Measurements from ENCODE around the gene GPN2. TPM values are rescaled to one million over a fixed set of nuclear protein-coding genes. Genes with fewer than 3 reads are reported as not detected.

GPN2 gene
- total and polyA plus RNA-seq, 9 of the 15 experiments (the other 6 are each of a cell fraction or from before 2014, with no cell fraction given), result 9.9 to 58.8 (median 20.4) TPM

DNA sequence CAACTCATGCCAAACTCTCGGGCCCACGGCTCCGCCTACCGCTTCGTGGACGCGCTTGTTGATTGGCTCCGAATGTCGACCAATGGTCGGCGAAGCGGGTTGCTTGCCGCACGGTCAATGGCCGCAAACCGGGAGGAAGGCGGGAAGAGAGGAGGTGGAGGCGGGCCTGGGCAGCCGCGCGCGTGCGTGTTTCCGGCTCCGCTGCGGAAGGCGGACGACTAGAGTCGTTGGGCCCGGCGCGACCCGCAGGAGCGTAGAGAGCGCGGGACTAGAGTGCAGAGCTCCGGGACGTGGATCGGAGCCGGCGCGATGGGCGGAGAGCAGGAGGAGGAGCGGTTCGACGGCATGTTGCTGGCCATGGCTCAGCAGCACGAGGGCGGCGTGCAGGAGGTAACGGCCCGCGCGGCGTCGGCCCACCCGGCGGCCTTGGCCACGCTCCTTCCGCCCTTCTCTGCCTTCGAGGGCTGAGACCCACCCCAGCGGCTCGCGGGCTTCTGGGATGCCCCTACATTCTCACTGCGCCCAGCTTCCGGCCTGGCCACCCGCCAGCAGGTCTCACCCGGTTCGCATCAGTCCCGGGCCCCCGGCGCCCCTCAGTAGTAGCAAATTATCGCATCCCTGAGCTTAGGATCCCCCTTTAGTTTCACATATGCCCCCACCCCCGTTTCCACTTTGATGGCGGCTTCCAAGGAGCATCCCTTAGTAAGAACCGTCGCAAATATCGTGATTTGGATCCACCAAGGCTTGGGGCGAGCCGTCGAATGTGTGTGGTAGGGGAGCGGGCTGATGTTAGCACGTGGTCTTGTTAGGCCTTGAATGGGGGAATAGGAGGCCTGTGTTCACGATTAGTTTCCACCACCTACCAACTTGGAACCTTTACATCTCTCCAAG, 31.7 kb upstream of the GPN2 start, which contains the start of gene NUDC (continued):
- 0 out of 2 replicates have a peak, but pooled peaks have one; percentile 81 for TF ChIP-seq NR4A1 (CRISPR knock-in tag; IDR thresholded peaks at IDR 0.05)
- no peak for TF ChIP-seq NR4A1 (tag; IDR thresholded peaks at IDR 0.05)
- 0 out of 2 replicates have a peak, but pooled peaks have one; percentile 34 for TF ChIP-seq ZNF584 (CRISPR knock-in tag; IDR thresholded peaks at IDR 0.05; ENCODE audit: low read depth)
- peak; percentile 93 for TF ChIP-seq CBFB (CRISPR knock-in tag; IDR thresholded peaks at IDR 0.05)
- TF ChIP-seq C11orf30 (IDR thresholded peaks at IDR 0.05; ENCODE audit: low read depth), result peak; percentile 85
- TF ChIP-seq CHD2 (IDR thresholded peaks at IDR 0.05; ENCODE audit: low read depth, low read length), result peak; percentile 68
- TF ChIP-seq FOXJ3 (CRISPR knock-in tag; IDR thresholded peaks at IDR 0.05), result no peak

DNA sequence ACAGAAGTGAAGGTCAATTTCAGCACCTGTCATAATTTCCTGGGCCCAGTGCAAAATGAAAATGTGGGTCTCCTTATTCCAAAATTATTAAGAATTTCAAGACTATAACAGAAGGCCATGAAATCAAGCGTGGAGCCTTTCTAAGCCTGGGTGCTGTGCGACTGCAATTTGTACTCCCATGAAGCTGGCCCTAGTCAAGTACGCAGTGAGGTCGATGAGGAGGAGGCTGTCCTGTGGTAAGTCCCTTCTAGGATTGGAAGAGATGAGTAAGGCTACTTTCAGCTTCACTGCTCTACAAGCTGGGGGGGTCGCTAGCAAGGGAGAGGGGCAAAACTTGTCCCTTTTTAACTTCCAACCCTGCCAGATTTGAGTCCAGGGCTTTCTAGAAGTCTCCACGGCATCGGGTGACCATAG, 31.1 kb upstream of the GPN2 start:
- WGBS (ENCODE audit: insufficient coverage, low coverage, missing lambda C conversion rate), result 10% methylated on average over 7 of the region's 7 CpGs
- no TSS peak for BruUV-seq (replicated peaks)
- H3K27me3 ChIP-seq (ENCODE audit: control insufficient read depth in 2 of 2, insufficient read depth in 2 of 2, low read length in 2 of 2), result no peaks in the 10 kb centered on the region; a peak in 1 of 5 replicates
- peak overlapping the region; percentile 98 for H2AFZ ChIP-seq (ENCODE audit: low read depth, low read length)
- no peak for DNase-seq (ENCODE audit: extremely low read depth in 1 of 4, low spot score in 3 of 4)
- no peak for FAIRE-seq
- H3K79me2 ChIP-seq (ENCODE audit: control insufficient read depth, insufficient read depth, low read length), result peaks cover 42% of the 10 kb centered on the region
- intact Hi-C loops (cut with micrococcal nuclease) (no loop called here), in situ Hi-C loops (cut with MboI) (no loop called here)
- CTCF ChIA-PET (ENCODE audit: low intra/inter-chr PET ratio), result no interaction called here
- POLR2A ChIA-PET, result interaction anchor here (0.6 to 2.0 kb wide), 5 partner anchors 8 to 794 kb away, joined by 3 to 11 read pairs (median 3); partner anchors contain the start of gene GPATCH3
- H3K9ac ChIP-seq (ENCODE audit: insufficient read depth in 1 of 2, low read depth in 2 of 2, low read length in 2 of 2), result peak overlapping the region; percentile 37 to 80; a peak in 3 of 4 replicates
- no peaks in the 10 kb centered on the region for H3K9me1 ChIP-seq (ENCODE audit: control insufficient read depth, insufficient read depth, low read length)
- peaks cover 35% of the 10 kb centered on the region for H3K36me3 ChIP-seq (ENCODE audit: control insufficient read depth, insufficient read depth, low read length)
- peaks cover 18 to 21% of the 10 kb centered on the region in 2 experiments; a peak in 4 of 5 replicates for H3K4me1 ChIP-seq (replicated peaks in 1 of 2; ENCODE audit: control insufficient read depth in 2 of 2, insufficient read depth in 2 of 2, low read length in 2 of 2)
- H3K9me3 ChIP-seq (replicated peaks; ENCODE audit: control insufficient read depth, insufficient read depth, low read depth, low read length), result no peaks in the 10 kb centered on the region
- H3K4me2 ChIP-seq (ENCODE audit: insufficient read depth, low read length), result peak overlapping the region; percentile 97
- ATAC-seq, result peak; percentile 20
- peak overlapping the region; percentile 50; the same call in 2 of the 3 replicates for H3K27ac ChIP-seq (ENCODE audit: extremely low read depth, low read depth, low read length)
- peaks cover 12% of the 10 kb centered on the region for H4K20me1 ChIP-seq (replicated peaks; ENCODE audit: control insufficient read depth, insufficient read depth, low read length)
- H3K4me3 ChIP-seq, result peak overlapping the region; percentile 79
- TF ChIP-seq, protein P1, sequence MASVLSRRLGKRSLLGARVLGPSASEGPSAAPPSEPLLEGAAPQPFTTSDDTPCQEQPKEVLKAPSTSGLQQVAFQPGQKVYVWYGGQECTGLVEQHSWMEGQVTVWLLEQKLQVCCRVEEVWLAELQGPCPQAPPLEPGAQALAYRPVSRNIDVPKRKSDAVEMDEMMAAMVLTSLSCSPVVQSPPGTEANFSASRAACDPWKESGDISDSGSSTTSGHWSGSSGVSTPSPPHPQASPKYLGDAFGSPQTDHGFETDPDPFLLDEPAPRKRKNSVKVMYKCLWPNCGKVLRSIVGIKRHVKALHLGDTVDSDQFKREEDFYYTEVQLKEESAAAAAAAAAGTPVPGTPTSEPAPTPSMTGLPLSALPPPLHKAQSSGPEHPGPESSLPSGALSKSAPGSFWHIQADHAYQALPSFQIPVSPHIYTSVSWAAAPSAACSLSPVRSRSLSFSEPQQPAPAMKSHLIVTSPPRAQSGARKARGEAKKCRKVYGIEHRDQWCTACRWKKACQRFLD (CRISPR knock-in tag; IDR thresholded peaks at IDR 0.05), result no peak
- TF ChIP-seq CEBPG (CRISPR knock-in tag; IDR thresholded peaks at IDR 0.05), result 0 out of 2 replicates have a peak, but pooled peaks have one; percentile 28
- no peak for TF ChIP-seq CEBPG (tag; conservative IDR thresholded peaks at IDR 0.05 in 1 of 2, IDR thresholded peaks at IDR 0.05 in 1 of 2)
- TF ChIP-seq NELFE (IDR thresholded peaks at IDR 0.05; ENCODE audit: insufficient read depth, insufficient read length), result no peak
- TF ChIP-seq MYNN (IDR thresholded peaks at IDR 0.05), result peak; percentile 77; the same call in 1 of the 2 replicates
- TF ChIP-seq MYNN (CRISPR knock-in tag; IDR thresholded peaks at IDR 0.05), result no peak
- no peak for TF ChIP-seq ZNF717 (CRISPR knock-in tag; IDR thresholded peaks at IDR 0.05)
- TF ChIP-seq MTF1 (CRISPR knock-in tag; IDR thresholded peaks at IDR 0.05; ENCODE audit: borderline replicate concordance), result no peak
- TF ChIP-seq, protein P2, sequence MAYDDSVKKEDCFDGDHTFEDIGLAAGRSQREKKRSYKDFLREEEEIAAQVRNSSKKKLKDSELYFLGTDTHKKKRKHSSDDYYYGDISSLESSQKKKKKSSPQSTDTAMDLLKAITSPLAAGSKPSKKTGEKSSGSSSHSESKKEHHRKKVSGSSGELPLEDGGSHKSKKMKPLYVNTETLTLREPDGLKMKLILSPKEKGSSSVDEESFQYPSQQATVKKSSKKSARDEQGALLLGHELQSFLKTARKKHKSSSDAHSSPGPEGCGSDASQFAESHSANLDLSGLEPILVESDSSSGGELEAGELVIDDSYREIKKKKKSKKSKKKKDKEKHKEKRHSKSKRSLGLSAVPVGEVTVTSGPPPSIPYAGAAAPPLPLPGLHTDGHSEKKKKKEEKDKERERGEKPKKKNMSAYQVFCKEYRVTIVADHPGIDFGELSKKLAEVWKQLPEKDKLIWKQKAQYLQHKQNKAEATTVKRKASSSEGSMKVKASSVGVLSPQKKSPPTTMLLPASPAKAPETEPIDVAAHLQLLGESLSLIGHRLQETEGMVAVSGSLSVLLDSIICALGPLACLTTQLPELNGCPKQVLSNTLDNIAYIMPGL (CRISPR knock-in tag; IDR thresholded peaks at IDR 0.05), result 0 out of 2 replicates have a peak, but pooled peaks have one; percentile 4
- TF ChIP-seq NONO (IDR thresholded peaks at IDR 0.05; ENCODE audit: low read depth in 2 of 2, low read length in 1 of 2), result no peak
- TF ChIP-seq MEIS2 (IDR thresholded peaks at IDR 0.05; ENCODE audit: partially characterized antibody), result no peak

All from K562 (cell line).